SK-N-SH treated with all-trans-retinoic acid at 6 μM for 48 hours (cell line): ENCODE results near the gene SMOC1.

ENCODE experiments used
- BACH2 ChIP-seq: fragments of 250-450 bp; sonication (Bioruptor Pico); IDR thresholded peaks from 2 replicates; pipeline ENCODE4 v1.9.0; 2021; ENCODE audit warnings: mild to moderate bottlenecking, borderline replicate concordance
- CSDC2 ChIP-seq: fragments of 250-450 bp; sonication (Bioruptor Pico); IDR thresholded peaks from 2 replicates; pipeline ENCODE4 v1.5.0; 2020; ENCODE audit warnings: mild to moderate bottlenecking, moderate library complexity
- ESRRG ChIP-seq: fragments of 250-450 bp; sonication (Bioruptor Pico); IDR thresholded peaks from 2 replicates; pipeline ENCODE4 v1.6.1; 2021; ENCODE audit warnings: mild to moderate bottlenecking
- RARB ChIP-seq: fragments of 250-450 bp; sonication (Bioruptor Pico); IDR thresholded peaks from 2 replicates; pipeline ENCODE4 v1.8.0; 2021; ENCODE audit warnings: mild to moderate bottlenecking, moderate library complexity
- ZNF70 ChIP-seq: fragments of 450-650 bp; formaldehyde crosslinking; IDR thresholded peaks from 2 replicates; pipeline ENCODE4 v1.5.0; 2020; ENCODE audit warnings: mild to moderate bottlenecking, moderate library complexity
- TF ChIP-seq, protein P1 (sequence below): fragments of 250-450 bp; sonication (Bioruptor Pico); IDR thresholded peaks from 2 replicates; pipeline ENCODE4 v1.5.1; 2020; ENCODE audit warnings: low read depth, mild to moderate bottlenecking, moderate library complexity
- TF ChIP-seq, protein P2 (sequence below): fragments of 250-450 bp; sonication (Bioruptor Pico); IDR thresholded peaks from 2 replicates; pipeline ENCODE4 v1.8.0; 2020; ENCODE audit warnings: mild to moderate bottlenecking, moderate library complexity, borderline replicate concordance

GRCh38 chr14:69868363-69868963 lies 10.8 kb upstream of the SMOC1 start:
- TF ChIP-seq RARB (CRISPR knock-in tag), result no peak
- TF ChIP-seq, protein P1, sequence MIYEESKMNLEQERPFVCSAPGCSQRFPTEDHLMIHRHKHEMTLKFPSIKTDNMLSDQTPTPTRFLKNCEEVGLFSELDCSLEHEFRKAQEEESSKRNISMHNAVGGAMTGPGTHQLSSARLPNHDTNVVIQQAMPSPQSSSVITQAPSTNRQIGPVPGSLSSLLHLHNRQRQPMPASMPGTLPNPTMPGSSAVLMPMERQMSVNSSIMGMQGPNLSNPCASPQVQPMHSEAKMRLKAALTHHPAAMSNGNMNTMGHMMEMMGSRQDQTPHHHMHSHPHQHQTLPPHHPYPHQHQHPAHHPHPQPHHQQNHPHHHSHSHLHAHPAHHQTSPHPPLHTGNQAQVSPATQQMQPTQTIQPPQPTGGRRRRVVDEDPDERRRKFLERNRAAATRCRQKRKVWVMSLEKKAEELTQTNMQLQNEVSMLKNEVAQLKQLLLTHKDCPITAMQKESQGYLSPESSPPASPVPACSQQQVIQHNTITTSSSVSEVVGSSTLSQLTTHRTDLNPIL (CRISPR knock-in tag), result no peak
- TF ChIP-seq CSDC2, result no peak
- TF ChIP-seq, protein P2, sequence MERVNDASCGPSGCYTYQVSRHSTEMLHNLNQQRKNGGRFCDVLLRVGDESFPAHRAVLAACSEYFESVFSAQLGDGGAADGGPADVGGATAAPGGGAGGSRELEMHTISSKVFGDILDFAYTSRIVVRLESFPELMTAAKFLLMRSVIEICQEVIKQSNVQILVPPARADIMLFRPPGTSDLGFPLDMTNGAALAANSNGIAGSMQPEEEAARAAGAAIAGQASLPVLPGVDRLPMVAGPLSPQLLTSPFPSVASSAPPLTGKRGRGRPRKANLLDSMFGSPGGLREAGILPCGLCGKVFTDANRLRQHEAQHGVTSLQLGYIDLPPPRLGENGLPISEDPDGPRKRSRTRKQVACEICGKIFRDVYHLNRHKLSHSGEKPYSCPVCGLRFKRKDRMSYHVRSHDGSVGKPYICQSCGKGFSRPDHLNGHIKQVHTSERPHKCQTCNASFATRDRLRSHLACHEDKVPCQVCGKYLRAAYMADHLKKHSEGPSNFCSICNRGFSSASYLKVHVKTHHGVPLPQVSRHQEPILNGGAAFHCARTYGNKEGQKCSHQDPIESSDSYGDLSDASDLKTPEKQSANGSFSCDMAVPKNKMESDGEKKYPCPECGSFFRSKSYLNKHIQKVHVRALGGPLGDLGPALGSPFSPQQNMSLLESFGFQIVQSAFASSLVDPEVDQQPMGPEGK (CRISPR knock-in tag), result no peak
- no peak for TF ChIP-seq ESRRG
- TF ChIP-seq ZNF70 (CRISPR knock-in tag), result no peak
- TF ChIP-seq BACH2 (CRISPR knock-in tag), result no peak
